HepG2 (cell line): ENCODE measurements around the gene ESRP2. TPM values are rescaled to one million over a fixed set of nuclear protein-coding genes. Genes with fewer than 3 reads are reported as not detected.

Source experiments
- ADNP ChIP-seq: sonication (generic); formaldehyde crosslinking; IDR thresholded peaks from 2 replicates; pipeline ENCODE4 v1.4.0; 2020; ENCODE audit warnings: missing genetic modification reagents
- AFF4 ChIP-seq: sonication (generic); formaldehyde crosslinking; IDR thresholded peaks from 2 replicates; pipeline ENCODE4 v1.4.0; 2020; ENCODE audit warnings: missing genetic modification reagents
- ETS1 ChIP-seq: sonication (generic); formaldehyde crosslinking; IDR thresholded peaks from 2 replicates; pipeline ENCODE4 v1.4.0; 2020; ENCODE audit warnings: missing genetic modification reagents
- GRHL1 ChIP-seq: sonication (generic); formaldehyde crosslinking; conservative IDR thresholded peaks from 2 replicates; pipeline ENCODE4 v1.8.0; 2022; ENCODE audit warnings: missing genetic modification reagents
- MEIS2 ChIP-seq: sonication (generic); formaldehyde crosslinking; IDR thresholded peaks from 2 replicates; pipeline ENCODE4 v1.9.0; 2021; ENCODE audit warnings: mild to moderate bottlenecking, missing genetic modification reagents
- PRDM15 ChIP-seq: sonication (generic); formaldehyde crosslinking; IDR thresholded peaks from 2 replicates; pipeline ENCODE4 v1.4.0; 2020; ENCODE audit warnings: missing genetic modification reagents
- THAP9 ChIP-seq: sonication (generic); formaldehyde crosslinking; IDR thresholded peaks from 2 replicates; pipeline ENCODE4; 2020; ENCODE audit warnings: missing genetic modification reagents, mild to moderate bottlenecking, borderline replicate concordance
- YY1 ChIP-seq: IDR thresholded peaks from 2 replicates; pipeline ENCODE4 v1.6.1; 2011; ENCODE audit warnings: low read length, low read depth, moderate library complexity, mild to moderate bottlenecking; ENCODE audit not compliant: insufficient read depth, insufficient replicate concordance
- ZBTB44 ChIP-seq: sonication (generic); formaldehyde crosslinking; IDR thresholded peaks from 2 replicates; pipeline ENCODE4 v1.4.0; 2020; ENCODE audit warnings: missing genetic modification reagents
- ZNF432 ChIP-seq: sonication (generic); formaldehyde crosslinking; IDR thresholded peaks from 2 replicates; pipeline ENCODE4 v1.5.0; 2020; ENCODE audit warnings: missing genetic modification reagents, mild to moderate bottlenecking, borderline replicate concordance
- polyA plus RNA-seq, 8 experiments: library from polyadenylated mRNA; depleted of rRNA in 3 of 8; stranded (reverse) in 7 of 8; unstranded in 1 of 8; fragments of >200 nt; fragmentation: Illumina TruSeq in 4 of 8; extraction: Trizol in 4 of 8; gene quantifications; 2 replicates each; pipeline versions ENCODE4 v1.2.1 to v1.2.3, GENCODE V29; 2011 to 2016; ENCODE audit warnings: low read depth in 4 of 8, missing spikeins in 1 of 8, mixed read lengths in 1 of 8; ENCODE audit not compliant: insufficient read depth in 1 of 8
- total RNA-seq, 5 experiments: library from RNA; depleted of rRNA; stranded (reverse); fragments of >200 nt; fragmentation: Illumina TruSeq; extraction: Trizol; gene quantifications; 2 replicates each; pipeline ENCODE4 v1.2.3, GENCODE V29; 2016; ENCODE audit warnings: low read depth in 1 of 5

The ESRP2 gene
- total and polyA plus RNA-seq, 2 of the 13 experiments (the other 11 are each of a cell fraction or from before 2014, with no cell fraction given) = 21.1 to 32.4 TPM

GRCh38 chr16:68264128-68265077, 28.5 kb upstream of the ESRP2 start, which contains the start of gene SLC7A6 (continued):
- TF ChIP-seq THAP9 (CRISPR knock-in tag) (0 out of 2 replicates have a peak, but pooled peaks have one; percentile 46), ZNF432 (CRISPR knock-in tag) (no peak), PRDM15 (CRISPR knock-in tag) (peak; percentile 32; the same call in 1 of the 2 replicates), GRHL1 (CRISPR knock-in tag) (no peak), ADNP (CRISPR knock-in tag) (peak; percentile 41; the same call in 1 of the 2 replicates), AFF4 (CRISPR knock-in tag) (no peak), MEIS2 (peak; percentile 78), YY1 (peak; percentile 77), ZBTB44 (CRISPR knock-in tag) (peak; percentile 42; the same call in 1 of the 2 replicates), ETS1 (CRISPR knock-in tag) (0 out of 2 replicates have a peak, but pooled peaks have one; percentile 22)
